HCT116 (cell line): Measurements from ENCODE around the gene GPHN. TPM values are rescaled to one million over a fixed set of nuclear protein-coding genes. Genes with fewer than 3 reads are reported as not detected.

Source experiments
- ATAC-seq: fragments of 200-7000 bp; cut with Tn5 transposase; 2 replicates; pipeline ENCODE4 v1.9.1; 2020; ENCODE audit warnings: mild to moderate bottlenecking, moderate library complexity
- BruUV-seq: library from RNA; stranded (reverse); fragments of 400-500 nt; replicated peaks from 2 replicates; lab custom pipeline; 2021; lab: Mats Ljungman, UMichigan
- CTCF ChIA-PET: fragments of 300-600 bp; sonication (Branson Sonifier 250); formaldehyde crosslinking; loops from one replicate; lab custom pipeline; 2021; ENCODE audit warnings: antibody characterized with exemption; lab: Charles Lee
- POLR2A ChIA-PET: fragments of 300-600, 350-600 bp; sonication (Branson Sonifier 250); formaldehyde crosslinking; loops from one replicate; lab custom pipeline; 2021; ENCODE audit warnings: antibody characterized with exemption; lab: Charles Lee
- RAD21 ChIA-PET, 2 experiments: fragments of 300-600 bp; sonication (Branson Sonifier 250); formaldehyde crosslinking; loops; one replicate each; lab custom pipeline; 2023; ENCODE audit warnings: low total read pairs in 2 of 2; ENCODE audit not compliant: uncharacterized antibody in 2 of 2, unreplicated experiment in 2 of 2, low non-redundant PET in 1 of 2; lab: Charles Lee
- DNase-seq: peaks from one replicate; pipeline ENCODE4 v3.0.0-alpha.2; 2010; ENCODE audit warnings: low read depth, low spot score
- H2AFZ ChIP-seq: fragments of 200-600 bp; shearing (Covaris generic), sonication (generic); 2 replicates; pipeline ENCODE4 v1.6.1; 2017; ENCODE audit warnings: low read depth, mixed run types, mixed read lengths, antibody characterized with exemption, low read length; ENCODE audit not compliant: poor library complexity, severe bottlenecking
- H3K27ac ChIP-seq: 2 replicates; pipeline ENCODE4 v1.5.1; 2012; ENCODE audit warnings: low read depth, low read length
- H3K27me3 ChIP-seq: fragments of 200-600 bp; sonication (generic); 2 replicates; pipeline ENCODE4 v1.6.1; 2016; ENCODE audit warnings: mixed run types, low read length, mixed read lengths; ENCODE audit not compliant: insufficient read depth
- H3K36me3 ChIP-seq, 2 experiments: fragments of 200-500 bp in 1 of 2; fragments of 200-600 bp in 1 of 2; sonication (Bioruptor generic) in 1 of 2; sonication (generic) in 1 of 2; 2 replicates each; pipeline versions ENCODE4 v1.5.1 to v1.6.1; 2014 to 2016; ENCODE audit warnings: low read length in 2 of 2, inconsistent platforms in 1 of 2, mixed read lengths in 1 of 2, mixed run types in 1 of 2; ENCODE audit not compliant: insufficient read depth in 2 of 2, control insufficient read depth in 1 of 2
- H3K4me1 ChIP-seq, 2 experiments: fragments of 200-600 bp in 1 of 2; sonication (generic) in 1 of 2; 2 replicates each; pipeline versions ENCODE4 v1.5.1 to v1.6.1; 2012 to 2017; ENCODE audit warnings: low read length in 2 of 2, inconsistent platforms in 1 of 2, mild to moderate bottlenecking in 1 of 2, mixed read lengths in 1 of 2, mixed run types in 1 of 2, moderate library complexity in 1 of 2; ENCODE audit not compliant: insufficient read depth in 2 of 2, control insufficient read depth in 1 of 2
- H3K4me2 ChIP-seq: fragments of 200-600 bp; sonication (generic); 2 replicates; pipeline ENCODE4 v1.6.1; 2017; ENCODE audit warnings: mixed run types, low read length, mixed read lengths
- H3K4me3 ChIP-seq, 2 experiments: fragments of 200-600 bp in 1 of 2; sonication (generic) in 1 of 2; replicated peaks in 1 of 2; 2 replicates each; pipeline ENCODE4 v1.5.1; 2011 to 2016; ENCODE audit warnings: low read length in 2 of 2, control low read depth in 1 of 2, low read depth in 1 of 2, mild to moderate bottlenecking in 1 of 2, mixed read lengths in 1 of 2, mixed run types in 1 of 2
- H3K79me2 ChIP-seq: fragments of 200-600 bp; sonication (generic); 2 replicates; pipeline ENCODE4 v1.6.1; 2017; ENCODE audit warnings: mild to moderate bottlenecking, mixed run types, low read length, moderate library complexity, mixed read lengths; ENCODE audit not compliant: insufficient read depth
- H3K9ac ChIP-seq: fragments of 200-600 bp; sonication (generic); 2 replicates; pipeline ENCODE4 v1.6.1; 2016; ENCODE audit warnings: low read length, mixed read lengths
- H3K9me2 ChIP-seq: fragments of 200-600 bp; sonication (generic), shearing (Covaris generic); 2 replicates; pipeline ENCODE4 v1.6.1; 2017; ENCODE audit warnings: mixed run types, mild to moderate bottlenecking, moderate library complexity; ENCODE audit not compliant: insufficient read depth
- H3K9me3 ChIP-seq, 2 experiments: fragments of 200-500 bp in 1 of 2; fragments of 200-600 bp in 1 of 2; sonication (Bioruptor generic) in 1 of 2; sonication (generic) in 1 of 2; 2 replicates each; pipeline ENCODE4 v1.6.1; 2014 to 2017; ENCODE audit warnings: low read length in 2 of 2, mixed read lengths in 2 of 2, inconsistent platforms in 1 of 2, low read depth in 1 of 2, mild to moderate bottlenecking in 1 of 2, mixed run types in 1 of 2, moderate library complexity in 1 of 2; ENCODE audit not compliant: control insufficient read depth in 1 of 2, insufficient read depth in 1 of 2
- H4K20me1 ChIP-seq: fragments of 200-600 bp; sonication (generic), shearing (Covaris generic); 2 replicates; pipeline ENCODE4 v1.6.1; 2017; ENCODE audit warnings: mixed run types, mild to moderate bottlenecking, moderate library complexity; ENCODE audit not compliant: insufficient read depth
- ATF3 ChIP-seq: IDR thresholded peaks from 2 replicates; pipeline ENCODE4 v1.6.1; 2012
- CBX3 ChIP-seq: IDR thresholded peaks from 2 replicates; pipeline ENCODE4 v1.6.1; 2012; ENCODE audit warnings: low read depth
- CEBPB ChIP-seq: IDR thresholded peaks from 2 replicates; pipeline ENCODE4 v1.6.1; 2012; ENCODE audit warnings: low read depth
- EGR1 ChIP-seq: IDR thresholded peaks from 2 replicates; pipeline ENCODE4 v1.6.1; 2012; ENCODE audit warnings: low read depth
- ELF1 ChIP-seq: IDR thresholded peaks from 2 replicates; pipeline ENCODE4 v1.6.1; 2012; ENCODE audit warnings: low read depth, borderline replicate concordance
- FOSL1 ChIP-seq: IDR thresholded peaks from 2 replicates; pipeline ENCODE4 v1.6.1; 2012; ENCODE audit warnings: low read depth
- MAX ChIP-seq: IDR thresholded peaks from 2 replicates; pipeline ENCODE4 v1.6.1; 2012
- POLR2A ChIP-seq: IDR thresholded peaks from 2 replicates; pipeline ENCODE4 v1.7.0; 2011; ENCODE audit warnings: borderline replicate concordance; ENCODE audit not compliant: insufficient read depth, insufficient read length; ENCODE audit errors: extremely low read depth
- RAD21 ChIP-seq: IDR thresholded peaks from 2 replicates; pipeline ENCODE4 v1.6.1; 2012; ENCODE audit warnings: low read depth, mild to moderate bottlenecking
- SIN3A ChIP-seq: IDR thresholded peaks from 2 replicates; pipeline ENCODE4 v1.6.1; 2012; ENCODE audit warnings: low read depth
- SP1 ChIP-seq: IDR thresholded peaks from 2 replicates; pipeline ENCODE4 v1.6.1; 2012; ENCODE audit warnings: low read depth
- SRF ChIP-seq: IDR thresholded peaks from 2 replicates; pipeline ENCODE4 v1.6.1; 2012; ENCODE audit warnings: low read depth
- TCF7L2 ChIP-seq: IDR thresholded peaks from 2 replicates; pipeline ENCODE4 v1.7.0; 2011; ENCODE audit warnings: borderline replicate concordance, inconsistent platforms; ENCODE audit not compliant: insufficient read depth, insufficient read length; ENCODE audit errors: extremely low read depth
- YY1 ChIP-seq: IDR thresholded peaks from 2 replicates; pipeline ENCODE4 v1.6.1; 2011; ENCODE audit warnings: low read length, low read depth, moderate library complexity, mild to moderate bottlenecking; ENCODE audit not compliant: insufficient replicate concordance; ENCODE audit errors: extremely low read depth
- ZBTB33 ChIP-seq: IDR thresholded peaks from 2 replicates; pipeline ENCODE4 v1.6.1; 2011; ENCODE audit warnings: mild to moderate bottlenecking, low read length, moderate library complexity; ENCODE audit not compliant: insufficient replicate concordance; ENCODE audit errors: extremely low read depth
- ZNF274 ChIP-seq: fragments of 200-500 bp; sonication (Bioruptor generic); IDR thresholded peaks from 2 replicates; pipeline ENCODE4 v1.6.1; 2014; ENCODE audit warnings: mild to moderate bottlenecking, low read depth, low read length, inconsistent platforms
- intact Hi-C: fragments of 100-400 bp; cut with micrococcal nuclease; formaldehyde crosslinking; loops from 2 replicates; pipeline ENCODE4 v1.10.0; 2022
- total RNA-seq: library from RNA; stranded (reverse); gene quantifications from one replicate; pipeline ENCODE4 v1.2.1, GENCODE V29; 2021; ENCODE audit not compliant: unreplicated experiment

The GPHN gene
- total RNA-seq, 1 experiment from 2014 or later: 43.8 TPM

GRCh38 chr14:66884149-66884548 is 376.2 kb downstream of the GPHN start:
- ATAC-seq: no peak
- Histone ChIP-seq H3K4me2 (no peak overlapping the region), H4K20me1 (no peaks in the 10 kb centered on the region), H3K9me2 (no peaks in the 10 kb centered on the region), H3K4me3 (no peak overlapping the region), H3K9me3 (no peaks in the 10 kb centered on the region), H3K27me3 (no peaks in the 10 kb centered on the region), H2AFZ (no peak overlapping the region), H3K9ac (no peak overlapping the region), H3K27ac (no peak overlapping the region)
- POLR2A ChIA-PET: no interaction called here
- no TSS peak for BruUV-seq
- RAD21 ChIA-PET: no interaction called here
- TF ChIP-seq SIN3A: no peak
- no peak for TF ChIP-seq SRF
- TF ChIP-seq ELF1: no peak
- no peak for TF ChIP-seq EGR1
- TF ChIP-seq POLR2A: no peak
- TF ChIP-seq SP1: no peak
- no peak for TF ChIP-seq TCF7L2
- no peak for TF ChIP-seq MAX
- no peak for TF ChIP-seq ZBTB33
- no peak for TF ChIP-seq FOSL1
- TF ChIP-seq ATF3: no peak
- TF ChIP-seq ZNF274: no peak
- no peak for TF ChIP-seq CEBPB
- TF ChIP-seq RAD21: no peak
- no peak for TF ChIP-seq CBX3
- TF ChIP-seq YY1: no peak
- TF ChIP-seq, all 23 proteins: peak for 0
- Histone ChIP-seq H3K79me2 (no peaks in the 10 kb centered on the region), H3K4me1 (no peaks in the 10 kb centered on the region), H3K36me3 (no peaks in the 10 kb centered on the region; a peak in 1 of 4 replicates)
- DNase-seq: no peak
- CTCF ChIA-PET: no interaction called here
- intact Hi-C loops: no loop called here
